Endothelial cell of umbilical vein (primary cell): ENCODE data around the gene MIGA1. TPM values are rescaled to one million over a fixed set of nuclear protein-coding genes. Genes with fewer than 3 reads are reported as not detected.

Experiments
- BruUV-seq: library from RNA; stranded (reverse); fragments of 400-500 nt; replicated peaks from 2 replicates; lab custom pipeline; 2021; lab: Mats Ljungman, UMichigan
- CTCF ChIA-PET: fragments of 300-600, 350-600 bp; sonication (Branson Sonifier 250); formaldehyde crosslinking; loops from one replicate; lab custom pipeline; 2021; ENCODE audit warnings: antibody characterized with exemption, inconsistent platforms; lab: Charles Lee
- POLR2A ChIA-PET: fragments of 300-600, 350-600 bp; sonication (Branson Sonifier 250); formaldehyde crosslinking; loops from one replicate; lab custom pipeline; 2021; ENCODE audit warnings: antibody characterized with exemption, inconsistent platforms; lab: Charles Lee
- DNase-seq: peaks from one replicate; pipeline ENCODE4 v3.0.0-alpha.2; 2011; ENCODE audit warnings: low read depth, low spot score
- FAIRE-seq: peaks from 2 replicates; lab custom pipeline; 2011; peaks lifted over from hg19 to GRCh38; lab: Jason Lieb, UNC
- H2AFZ ChIP-seq: 2 replicates; pipeline ENCODE4 v1.6.0; 2012; ENCODE audit warnings: low read depth, low read length, control low read depth, inconsistent platforms
- H3K27ac ChIP-seq: 2 replicates; pipeline ENCODE4 v1.5.1; 2011; ENCODE audit warnings: low read depth, mild to moderate bottlenecking, control low read depth, low read length, moderate library complexity; ENCODE audit not compliant: insufficient read depth
- H3K27me3 ChIP-seq, 2 experiments: 2 replicates each; pipeline versions ENCODE4 v1.6.0 to v1.6.1; 2011; ENCODE audit warnings: low read length in 2 of 2, mixed read lengths in 1 of 2; ENCODE audit not compliant: control insufficient read depth in 2 of 2, insufficient read depth in 2 of 2
- H3K36me3 ChIP-seq, 2 experiments: 2 replicates in 1 of 2; 3 replicates in 1 of 2; pipeline ENCODE4 v1.5.1; 2011; ENCODE audit warnings: low read length in 2 of 2, mild to moderate bottlenecking in 1 of 2, moderate library complexity in 1 of 2; ENCODE audit not compliant: control insufficient read depth in 2 of 2, insufficient read depth in 2 of 2; ENCODE audit errors: extremely low read depth in 1 of 2
- H3K4me1 ChIP-seq: 3 replicates; pipeline ENCODE4 v1.5.1; 2011; ENCODE audit warnings: mild to moderate bottlenecking, low read length; ENCODE audit not compliant: control insufficient read depth, insufficient read depth; ENCODE audit errors: extremely low read depth
- H3K4me2 ChIP-seq: 2 replicates; pipeline ENCODE4 v1.6.1; 2011; ENCODE audit warnings: low read length, control low read depth, mixed read lengths; ENCODE audit not compliant: insufficient read depth
- H3K4me3 ChIP-seq, 3 experiments: fragments of 200-600 bp in 1 of 3; sonication (generic), shearing (Covaris generic) in 1 of 3; replicated peaks in 1 of 3; 2 replicates each; pipeline ENCODE4 v1.5.1; 2011 to 2016; ENCODE audit warnings: control low read depth in 3 of 3, low read length in 3 of 3, mild to moderate bottlenecking in 2 of 3, inconsistent platforms in 1 of 3, low read depth in 1 of 3, moderate library complexity in 1 of 3; ENCODE audit not compliant: insufficient read depth in 1 of 3
- H3K79me2 ChIP-seq: 2 replicates; pipeline ENCODE4 v1.6.0; 2012; ENCODE audit warnings: low read length, inconsistent platforms; ENCODE audit not compliant: control insufficient read depth, insufficient read depth
- H3K9ac ChIP-seq: replicated peaks from 2 replicates; pipeline ENCODE3; 2011; ENCODE audit warnings: low read length, control low read depth; ENCODE audit not compliant: insufficient read depth; ENCODE audit errors: extremely low read depth
- H3K9me1 ChIP-seq: replicated peaks from 3 replicates; pipeline ENCODE4 v1.6.0; 2011; ENCODE audit warnings: mild to moderate bottlenecking, low read length; ENCODE audit not compliant: control insufficient read depth, insufficient read depth; ENCODE audit errors: extremely low read depth
- H3K9me3 ChIP-seq: replicated peaks from 2 replicates; pipeline ENCODE4 v1.5.1; 2012; ENCODE audit warnings: low read length, inconsistent platforms; ENCODE audit not compliant: control insufficient read depth, insufficient read depth
- H4K20me1 ChIP-seq: replicated peaks from 2 replicates; pipeline ENCODE3; 2011; ENCODE audit warnings: mild to moderate bottlenecking, low read length; ENCODE audit not compliant: control insufficient read depth, insufficient read depth; ENCODE audit errors: extremely low read depth
- CTCF ChIP-seq, 2 donors: IDR thresholded peaks; 1 replicate in 1 of 2; 2 replicates in 1 of 2; pipeline ENCODE4 v1.5.1; 2011; ENCODE audit warnings: low read length in 2 of 2, mild to moderate bottlenecking in 2 of 2, moderate library complexity in 2 of 2, control low read depth in 1 of 2, inconsistent platforms in 1 of 2, low read depth in 1 of 2; ENCODE audit not compliant: insufficient read depth in 1 of 2; ENCODE audit errors: extremely low read depth in 1 of 2
- EZH2 ChIP-seq: IDR thresholded peaks from 2 replicates; pipeline ENCODE4 v1.6.1; 2012; ENCODE audit warnings: borderline replicate concordance, low read depth, mild to moderate bottlenecking, moderate library complexity, low read length, inconsistent platforms; ENCODE audit not compliant: severe bottlenecking
- FOS ChIP-seq: IDR thresholded peaks from 2 replicates; pipeline ENCODE4 v1.6.1; 2011; ENCODE audit warnings: mild to moderate bottlenecking, low read length, moderate library complexity, borderline replicate concordance; ENCODE audit not compliant: insufficient read depth
- GATA2 ChIP-seq: IDR thresholded peaks from 2 replicates; pipeline ENCODE4 v1.7.0; 2011; ENCODE audit warnings: low read depth, mild to moderate bottlenecking, moderate library complexity, mixed read lengths, low read length; ENCODE audit not compliant: insufficient read length, insufficient read depth
- JUN ChIP-seq: IDR thresholded peaks from 2 replicates; pipeline ENCODE4 v1.6.1; 2011; ENCODE audit warnings: borderline replicate concordance, low read depth; ENCODE audit not compliant: insufficient read length, insufficient read depth
- MAX ChIP-seq: IDR thresholded peaks from 2 replicates; pipeline ENCODE4 v1.6.1; 2011; ENCODE audit not compliant: insufficient read depth, insufficient read length
- MYC ChIP-seq: IDR thresholded peaks from one replicate; pipeline ENCODE4 v1.6.1; 2011; ENCODE audit warnings: mild to moderate bottlenecking, low read depth, low read length
- POLR2A ChIP-seq: IDR thresholded peaks from 2 replicates; pipeline ENCODE4 v1.6.1; 2012; ENCODE audit warnings: low read depth, mild to moderate bottlenecking, control low read depth, low read length
- POLR2AphosphoS5 ChIP-seq: IDR thresholded peaks from 2 replicates; pipeline ENCODE4 v1.6.1; 2012; ENCODE audit warnings: low read depth, mild to moderate bottlenecking, control low read depth, low read length, moderate library complexity; ENCODE audit not compliant: insufficient read depth
- dilution Hi-C: fragments of 300-500 bp; cut with MboI; formaldehyde crosslinking; loops from one replicate; pipeline ENCODE4 v1.15.0; 2019; ENCODE audit warnings: low sequenced_read_pairs; ENCODE audit not compliant: extremely low pct_ligation_motif_present
- intact Hi-C: fragments of 100-400 bp; cut with micrococcal nuclease; formaldehyde crosslinking; loops from one replicate; pipeline ENCODE4 v1.10.0; 2022
- polyA plus RNA-seq, 4 experiments: library from polyadenylated mRNA; depleted of rRNA in 3 of 4; stranded (reverse) in 3 of 4; unstranded in 1 of 4; fragments of >200 nt; gene quantifications; 2 replicates each; pipeline versions ENCODE4 v1.2.1 to v1.2.3, GENCODE V29; 2011 to 2012; ENCODE audit warnings: missing spikeins in 1 of 4
- total RNA-seq: library from RNA; stranded (reverse); gene quantifications from 2 replicates; pipeline ENCODE4 v1.2.3, GENCODE V29; 2021

MIGA1 gene
- total and polyA plus RNA-seq, 2 donors (not counting 3 experiments of a cell fraction or from before 2014, with no cell fraction given) = 2.8 to 14.6 TPM

GRCh38 chr1:77757066-77757584, 22.3 kb upstream of the MIGA1 start:
- no peak overlapping the region for H3K4me3 ChIP-seq
- H3K9ac ChIP-seq = no peak overlapping the region
- no TSS peak for BruUV-seq
- no peaks in the 10 kb centered on the region for H3K36me3 ChIP-seq
- H3K4me1 ChIP-seq = peaks cover 18% of the 10 kb centered on the region
- DNase-seq = no peak
- TF ChIP-seq JUN = no peak
- no peak for TF ChIP-seq MAX
- no peak for TF ChIP-seq FOS
- no peak for TF ChIP-seq POLR2A
- no peak for TF ChIP-seq POLR2AphosphoS5
- TF ChIP-seq EZH2 = no peak
- TF ChIP-seq GATA2 = no peak
- TF ChIP-seq MYC = no peak
- no peak for TF ChIP-seq CTCF (IDR thresholded peaks at IDR 0.05; ENCODE audit: extremely low read depth in 1 of 2, insufficient read depth in 1 of 2, low read depth in 1 of 2, low read length in 2 of 2)
- intact Hi-C loops = no loop called here
- H3K4me2 ChIP-seq = no peak overlapping the region
- dilution Hi-C loops = no loop called here
- H3K9me3 ChIP-seq = no peaks in the 10 kb centered on the region
- H3K27ac ChIP-seq = no peak overlapping the region
- no peaks in the 10 kb centered on the region for H3K27me3 ChIP-seq
- H4K20me1 ChIP-seq = peaks cover 17% of the 10 kb centered on the region
- ChIA-PET POLR2A (no interaction called here), CTCF (no interaction called here)
- peaks cover 63% of the 10 kb centered on the region for H3K79me2 ChIP-seq
- no peak overlapping the region for H2AFZ ChIP-seq
- FAIRE-seq = no peak
- no peaks in the 10 kb centered on the region for H3K9me1 ChIP-seq
